ENCODE results near the gene ANOS1. TPM values are rescaled to one million over a fixed set of nuclear protein-coding genes. Genes with fewer than 3 reads are reported as not detected.
"Not testable (repeated sequence)": the region's sequence is repeated elsewhere in the genome, so short reads cannot be mapped to it uniquely, and the experiment has no call there.

Gene ANOS1
- total RNA-seq, 1 donor from 2014 or later = 0.26 TPM

DNA sequence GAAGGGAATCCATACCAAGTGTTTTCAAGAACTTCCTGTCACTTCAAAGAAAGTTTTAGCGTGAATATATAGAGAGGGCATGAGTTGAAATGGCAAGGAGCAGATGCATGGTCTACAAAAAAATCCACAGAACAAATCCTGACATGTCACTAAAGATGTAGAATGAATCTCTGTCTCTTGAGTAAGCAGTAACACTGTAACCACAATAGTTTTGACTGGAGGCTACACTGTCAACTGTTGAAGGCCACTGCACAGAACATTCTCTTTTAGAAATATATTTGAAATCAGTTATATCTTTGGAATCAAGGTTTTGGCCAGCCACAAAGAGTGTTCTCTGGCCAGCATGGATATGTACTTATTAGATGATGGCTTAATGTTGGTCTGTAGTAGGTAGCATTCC is 183.5 kb downstream of the ANOS1 start:
- DNase-seq (ENCODE audit: low read depth) (peak; percentile 59), FAIRE-seq (no peak)
- no peaks in the 10 kb centered on the region for H3K36me3 ChIP-seq (ENCODE audit: control insufficient read depth, insufficient read depth, low read length)
- TF ChIP-seq, protein P1, sequence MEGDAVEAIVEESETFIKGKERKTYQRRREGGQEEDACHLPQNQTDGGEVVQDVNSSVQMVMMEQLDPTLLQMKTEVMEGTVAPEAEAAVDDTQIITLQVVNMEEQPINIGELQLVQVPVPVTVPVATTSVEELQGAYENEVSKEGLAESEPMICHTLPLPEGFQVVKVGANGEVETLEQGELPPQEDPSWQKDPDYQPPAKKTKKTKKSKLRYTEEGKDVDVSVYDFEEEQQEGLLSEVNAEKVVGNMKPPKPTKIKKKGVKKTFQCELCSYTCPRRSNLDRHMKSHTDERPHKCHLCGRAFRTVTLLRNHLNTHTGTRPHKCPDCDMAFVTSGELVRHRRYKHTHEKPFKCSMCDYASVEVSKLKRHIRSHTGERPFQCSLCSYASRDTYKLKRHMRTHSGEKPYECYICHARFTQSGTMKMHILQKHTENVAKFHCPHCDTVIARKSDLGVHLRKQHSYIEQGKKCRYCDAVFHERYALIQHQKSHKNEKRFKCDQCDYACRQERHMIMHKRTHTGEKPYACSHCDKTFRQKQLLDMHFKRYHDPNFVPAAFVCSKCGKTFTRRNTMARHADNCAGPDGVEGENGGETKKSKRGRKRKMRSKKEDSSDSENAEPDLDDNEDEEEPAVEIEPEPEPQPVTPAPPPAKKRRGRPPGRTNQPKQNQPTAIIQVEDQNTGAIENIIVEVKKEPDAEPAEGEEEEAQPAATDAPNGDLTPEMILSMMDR (IDR thresholded peaks at IDR 0.05; ENCODE audit: insufficient read depth, low read length, severe bottlenecking) = no peak
- no peak overlapping the region for H3K4me3 ChIP-seq (ENCODE audit: low read depth, low read length)
- H3K27me3 ChIP-seq (ENCODE audit: control insufficient read depth, insufficient read depth, low read length) = no peaks in the 10 kb centered on the region

DNA sequence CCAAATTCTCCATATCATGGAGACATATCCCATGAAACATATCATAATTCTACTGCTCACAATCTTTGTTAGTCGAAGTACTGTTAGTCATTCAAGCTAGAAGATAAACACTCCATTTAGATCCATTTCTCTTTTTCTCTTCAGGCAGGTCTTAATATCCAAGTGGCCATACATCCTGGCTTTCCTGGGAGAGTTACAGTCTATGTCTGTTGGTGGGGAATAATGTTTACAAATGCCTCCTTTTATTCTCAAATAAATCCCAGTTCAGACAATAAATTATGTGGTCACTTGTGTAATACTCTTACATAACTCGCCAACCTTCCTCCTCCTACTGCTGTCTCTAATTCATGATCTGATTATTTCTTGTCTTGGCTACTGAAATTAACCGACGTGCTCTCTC is 185.2 kb downstream of the ANOS1 start:
- TF ChIP-seq, protein P1 (IDR thresholded peaks at IDR 0.05; ENCODE audit: insufficient read depth, low read length, severe bottlenecking) = no peak
- DNase-seq (ENCODE audit: low read depth) (no peak), FAIRE-seq (no peak)
- Histone ChIP-seq H3K36me3 (ENCODE audit: control insufficient read depth, insufficient read depth, low read length) (no peaks in the 10 kb centered on the region), H3K4me3 (ENCODE audit: low read depth, low read length) (no peak overlapping the region), H3K27me3 (ENCODE audit: control insufficient read depth, insufficient read depth, low read length) (no peaks in the 10 kb centered on the region)

DNA sequence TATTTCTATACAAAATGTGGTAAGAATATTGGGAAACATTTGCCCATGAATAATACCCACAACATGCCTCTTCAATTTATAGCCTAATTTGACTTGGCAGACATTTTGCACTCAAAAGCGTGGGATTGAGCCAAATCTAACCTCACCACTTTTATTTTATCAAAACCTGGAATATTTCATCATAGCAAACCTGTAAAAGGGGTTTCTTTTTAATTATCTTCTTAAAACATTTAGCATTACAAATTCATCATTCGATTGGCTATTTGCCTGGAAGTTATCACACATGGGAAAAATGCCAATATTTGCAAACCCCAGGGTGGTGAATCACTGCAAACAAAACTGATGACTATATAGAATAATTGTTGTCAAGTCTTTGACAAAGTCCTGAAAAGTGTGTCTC is 211.1 kb downstream of the ANOS1 start:
- no peak for FAIRE-seq
- TF ChIP-seq, protein P1 (IDR thresholded peaks at IDR 0.05; ENCODE audit: insufficient read depth, low read length, severe bottlenecking) = no peak
- peak; percentile 54 for DNase-seq (ENCODE audit: low read depth)
- H3K4me3 ChIP-seq (ENCODE audit: low read depth, low read length) = no peak overlapping the region
- no peaks in the 10 kb centered on the region for H3K27me3 ChIP-seq (ENCODE audit: control insufficient read depth, insufficient read depth, low read length)
- no peaks in the 10 kb centered on the region for H3K36me3 ChIP-seq (ENCODE audit: control insufficient read depth, insufficient read depth, low read length)

DNA sequence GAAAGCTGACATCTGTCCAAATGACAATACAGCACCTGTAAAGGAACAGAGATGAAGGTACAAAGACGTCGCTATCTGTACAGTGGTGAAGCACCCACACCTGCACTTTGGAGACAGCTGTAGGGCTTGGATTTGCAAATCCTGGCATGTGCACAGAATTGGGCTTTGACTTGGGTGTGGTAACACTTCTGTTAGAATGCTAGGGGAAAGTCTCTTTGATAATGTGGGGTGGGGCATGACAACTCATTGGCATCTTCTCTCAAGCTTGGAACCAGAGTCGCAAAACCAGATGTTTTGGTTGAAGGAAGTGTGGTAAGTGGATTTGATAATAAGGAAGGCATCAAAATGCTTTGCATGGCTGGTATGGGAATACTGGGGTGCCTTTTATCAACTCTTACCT is 211.8 kb downstream of the ANOS1 start:
- Histone ChIP-seq H3K4me3 (ENCODE audit: low read depth, low read length) (no peak overlapping the region), H3K36me3 (ENCODE audit: control insufficient read depth, insufficient read depth, low read length) (no peaks in the 10 kb centered on the region), H3K27me3 (ENCODE audit: control insufficient read depth, insufficient read depth, low read length) (no peaks in the 10 kb centered on the region)
- TF ChIP-seq, protein P1 (IDR thresholded peaks at IDR 0.05; ENCODE audit: insufficient read depth, low read length, severe bottlenecking) = no peak
- FAIRE-seq (no peak), DNase-seq (ENCODE audit: low read depth) (peak; percentile 9)

DNA sequence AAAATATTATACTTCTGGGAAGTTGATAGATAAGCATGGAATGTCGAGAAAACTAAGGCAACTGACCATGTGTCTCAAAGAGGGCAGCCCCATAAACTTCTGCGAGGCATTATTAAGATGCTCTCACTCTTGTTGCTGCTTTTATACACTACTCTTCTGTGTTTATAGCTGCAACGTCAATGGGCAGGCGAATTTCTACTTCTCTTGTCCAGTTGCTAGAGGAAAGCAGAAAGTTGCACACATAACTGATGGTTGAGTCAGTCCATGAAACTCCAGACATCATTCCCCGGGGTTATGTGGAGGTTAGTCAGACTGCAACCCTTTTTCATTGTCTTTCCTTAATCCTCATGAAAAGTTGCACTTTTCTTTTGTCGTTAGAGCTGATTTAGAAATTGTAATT is 227.5 kb downstream of the ANOS1 start:
- FAIRE-seq = no peak
- Histone ChIP-seq H3K27me3 (ENCODE audit: control insufficient read depth, insufficient read depth, low read length) (no peaks in the 10 kb centered on the region), H3K36me3 (ENCODE audit: control insufficient read depth, insufficient read depth, low read length) (no peaks in the 10 kb centered on the region), H3K4me3 (ENCODE audit: low read depth, low read length) (no peak overlapping the region)
- TF ChIP-seq, protein P1 (IDR thresholded peaks at IDR 0.05; ENCODE audit: insufficient read depth, low read length, severe bottlenecking) = no peak
- DNase-seq (ENCODE audit: low read depth) = peak; percentile 63

DNA sequence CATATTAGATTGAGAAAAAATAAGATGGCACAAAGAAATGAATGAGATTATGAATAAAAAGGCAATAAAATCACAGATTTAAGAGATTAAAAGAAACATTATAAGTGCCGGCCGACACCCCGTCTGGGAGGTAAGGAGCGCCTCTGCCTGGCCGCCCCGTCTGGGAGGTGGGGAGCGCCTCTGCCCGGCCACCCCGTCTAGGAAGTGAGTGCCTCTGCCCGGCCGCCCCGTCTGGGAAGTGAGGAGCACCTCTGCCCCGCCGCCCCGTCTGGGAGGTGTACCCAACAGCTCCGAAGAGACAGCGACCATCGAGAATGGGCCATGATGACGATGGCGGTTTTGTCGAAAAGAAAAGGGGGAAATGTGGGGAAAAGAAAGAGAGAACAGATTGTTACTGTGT is 229.8 kb downstream of the ANOS1 start:
- FAIRE-seq; H3K36me3 ChIP-seq (ENCODE audit: control insufficient read depth, insufficient read depth, low read length); DNase-seq (ENCODE audit: low read depth); H3K27me3 ChIP-seq (ENCODE audit: control insufficient read depth, insufficient read depth, low read length); H3K4me3 ChIP-seq (ENCODE audit: low read depth, low read length): not testable (repeated sequence)
